HCT116 (cell line): Measurements from ENCODE around the gene CD24. TPM values are rescaled to one million over a fixed set of nuclear protein-coding genes. Genes with fewer than 3 reads are reported as not detected.
"Not testable (repeated sequence)": the region's sequence is repeated elsewhere in the genome, so short reads cannot be mapped to it uniquely, and the experiment has no call there.

Experiments
- ATAC-seq: fragments of 200-7000 bp; cut with Tn5 transposase; 2 replicates; pipeline ENCODE4 v1.9.1; 2020; ENCODE audit warnings: mild to moderate bottlenecking, moderate library complexity
- BruUV-seq: library from RNA; stranded (reverse); fragments of 400-500 nt; replicated peaks from 2 replicates; lab custom pipeline; 2021; lab: Mats Ljungman, UMichigan
- CTCF ChIA-PET: fragments of 300-600 bp; sonication (Branson Sonifier 250); formaldehyde crosslinking; loops from one replicate; lab custom pipeline; 2021; ENCODE audit warnings: antibody characterized with exemption; lab: Charles Lee
- POLR2A ChIA-PET: fragments of 300-600, 350-600 bp; sonication (Branson Sonifier 250); formaldehyde crosslinking; loops from one replicate; lab custom pipeline; 2021; ENCODE audit warnings: antibody characterized with exemption; lab: Charles Lee
- RAD21 ChIA-PET, 2 experiments: fragments of 300-600 bp; sonication (Branson Sonifier 250); formaldehyde crosslinking; loops; one replicate each; lab custom pipeline; 2023; ENCODE audit warnings: low total read pairs in 2 of 2; ENCODE audit not compliant: uncharacterized antibody in 2 of 2, unreplicated experiment in 2 of 2, low non-redundant PET in 1 of 2; lab: Charles Lee
- DNase-seq: peaks from one replicate; pipeline ENCODE4 v3.0.0-alpha.2; 2010; ENCODE audit warnings: low read depth, low spot score
- H2AFZ ChIP-seq: fragments of 200-600 bp; shearing (Covaris generic), sonication (generic); 2 replicates; pipeline ENCODE4 v1.6.1; 2017; ENCODE audit warnings: low read depth, mixed run types, mixed read lengths, antibody characterized with exemption, low read length; ENCODE audit not compliant: poor library complexity, severe bottlenecking
- H3K27ac ChIP-seq: 2 replicates; pipeline ENCODE4 v1.5.1; 2012; ENCODE audit warnings: low read depth, low read length
- H3K27me3 ChIP-seq: fragments of 200-600 bp; sonication (generic); 2 replicates; pipeline ENCODE4 v1.6.1; 2016; ENCODE audit warnings: mixed run types, low read length, mixed read lengths; ENCODE audit not compliant: insufficient read depth
- H3K36me3 ChIP-seq, 2 experiments: fragments of 200-500 bp in 1 of 2; fragments of 200-600 bp in 1 of 2; sonication (Bioruptor generic) in 1 of 2; sonication (generic) in 1 of 2; 2 replicates each; pipeline versions ENCODE4 v1.5.1 to v1.6.1; 2014 to 2016; ENCODE audit warnings: low read length in 2 of 2, inconsistent platforms in 1 of 2, mixed read lengths in 1 of 2, mixed run types in 1 of 2; ENCODE audit not compliant: insufficient read depth in 2 of 2, control insufficient read depth in 1 of 2
- H3K4me1 ChIP-seq, 2 experiments: fragments of 200-600 bp in 1 of 2; sonication (generic) in 1 of 2; 2 replicates each; pipeline versions ENCODE4 v1.5.1 to v1.6.1; 2012 to 2017; ENCODE audit warnings: low read length in 2 of 2, inconsistent platforms in 1 of 2, mild to moderate bottlenecking in 1 of 2, mixed read lengths in 1 of 2, mixed run types in 1 of 2, moderate library complexity in 1 of 2; ENCODE audit not compliant: insufficient read depth in 2 of 2, control insufficient read depth in 1 of 2
- H3K4me2 ChIP-seq: fragments of 200-600 bp; sonication (generic); 2 replicates; pipeline ENCODE4 v1.6.1; 2017; ENCODE audit warnings: mixed run types, low read length, mixed read lengths
- H3K4me3 ChIP-seq, 2 experiments: fragments of 200-600 bp in 1 of 2; sonication (generic) in 1 of 2; replicated peaks in 1 of 2; 2 replicates each; pipeline ENCODE4 v1.5.1; 2011 to 2016; ENCODE audit warnings: low read length in 2 of 2, control low read depth in 1 of 2, low read depth in 1 of 2, mild to moderate bottlenecking in 1 of 2, mixed read lengths in 1 of 2, mixed run types in 1 of 2
- H3K79me2 ChIP-seq: fragments of 200-600 bp; sonication (generic); 2 replicates; pipeline ENCODE4 v1.6.1; 2017; ENCODE audit warnings: mild to moderate bottlenecking, mixed run types, low read length, moderate library complexity, mixed read lengths; ENCODE audit not compliant: insufficient read depth
- H3K9ac ChIP-seq: fragments of 200-600 bp; sonication (generic); 2 replicates; pipeline ENCODE4 v1.6.1; 2016; ENCODE audit warnings: low read length, mixed read lengths
- H3K9me2 ChIP-seq: fragments of 200-600 bp; sonication (generic), shearing (Covaris generic); 2 replicates; pipeline ENCODE4 v1.6.1; 2017; ENCODE audit warnings: mixed run types, mild to moderate bottlenecking, moderate library complexity; ENCODE audit not compliant: insufficient read depth
- H3K9me3 ChIP-seq, 2 experiments: fragments of 200-500 bp in 1 of 2; fragments of 200-600 bp in 1 of 2; sonication (Bioruptor generic) in 1 of 2; sonication (generic) in 1 of 2; 2 replicates each; pipeline ENCODE4 v1.6.1; 2014 to 2017; ENCODE audit warnings: low read length in 2 of 2, mixed read lengths in 2 of 2, inconsistent platforms in 1 of 2, low read depth in 1 of 2, mild to moderate bottlenecking in 1 of 2, mixed run types in 1 of 2, moderate library complexity in 1 of 2; ENCODE audit not compliant: control insufficient read depth in 1 of 2, insufficient read depth in 1 of 2
- H4K20me1 ChIP-seq: fragments of 200-600 bp; sonication (generic), shearing (Covaris generic); 2 replicates; pipeline ENCODE4 v1.6.1; 2017; ENCODE audit warnings: mixed run types, mild to moderate bottlenecking, moderate library complexity; ENCODE audit not compliant: insufficient read depth
- CBX3 ChIP-seq: IDR thresholded peaks from 2 replicates; pipeline ENCODE4 v1.6.1; 2012; ENCODE audit warnings: low read depth
- REST ChIP-seq: IDR thresholded peaks from 2 replicates; pipeline ENCODE4 v1.6.1; 2012; ENCODE audit warnings: low read depth
- SIN3A ChIP-seq: IDR thresholded peaks from 2 replicates; pipeline ENCODE4 v1.6.1; 2012; ENCODE audit warnings: low read depth
- SP1 ChIP-seq: IDR thresholded peaks from 2 replicates; pipeline ENCODE4 v1.6.1; 2012; ENCODE audit warnings: low read depth
- TCF7L2 ChIP-seq: IDR thresholded peaks from 2 replicates; pipeline ENCODE4 v1.7.0; 2011; ENCODE audit warnings: borderline replicate concordance, inconsistent platforms; ENCODE audit not compliant: insufficient read depth, insufficient read length; ENCODE audit errors: extremely low read depth
- ZNF274 ChIP-seq: fragments of 200-500 bp; sonication (Bioruptor generic); IDR thresholded peaks from 2 replicates; pipeline ENCODE4 v1.6.1; 2014; ENCODE audit warnings: mild to moderate bottlenecking, low read depth, low read length, inconsistent platforms
- intact Hi-C: fragments of 100-400 bp; cut with micrococcal nuclease; formaldehyde crosslinking; loops from 2 replicates; pipeline ENCODE4 v1.10.0; 2022
- total RNA-seq: library from RNA; stranded (reverse); gene quantifications from one replicate; pipeline ENCODE4 v1.2.1, GENCODE V29; 2021; ENCODE audit not compliant: unreplicated experiment
- TF ChIP-seq, protein P1 (sequence below), 3 experiments: fragments of 200-600 bp in 1 of 3; sonication (generic) in 1 of 3; IDR thresholded peaks in 2 of 3; conservative IDR thresholded peaks in 1 of 3; 2 replicates each; pipeline ENCODE4 v1.5.1; 2012 to 2017; ENCODE audit warnings: low read depth in 2 of 3, low read length in 2 of 3, antibody characterized with exemption in 1 of 3, borderline replicate concordance in 1 of 3, control low read depth in 1 of 3, mild to moderate bottlenecking in 1 of 3, mixed read lengths in 1 of 3, mixed run types in 1 of 3, moderate library complexity in 1 of 3; ENCODE audit not compliant: insufficient read depth in 1 of 3

Gene CD24
- total RNA-seq, 1 experiment from 2014 or later = 7.3 TPM

- Histone ChIP-seq H2AFZ (no peak overlapping the region), H3K36me3 (no peaks in the 10 kb centered on the region), H3K4me2 (no peak overlapping the region), H3K27me3 (no peaks in the 10 kb centered on the region), H3K4me1 (peaks cover 10 to 16% of the 10 kb centered on the region in 2 experiments), H3K9me2 (no peaks in the 10 kb centered on the region), H3K9ac (no peak overlapping the region), H3K27ac (no peak overlapping the region)
- POLR2A ChIA-PET = no interaction called here
- no peak for DNase-seq
- TF ChIP-seq, protein P1, sequence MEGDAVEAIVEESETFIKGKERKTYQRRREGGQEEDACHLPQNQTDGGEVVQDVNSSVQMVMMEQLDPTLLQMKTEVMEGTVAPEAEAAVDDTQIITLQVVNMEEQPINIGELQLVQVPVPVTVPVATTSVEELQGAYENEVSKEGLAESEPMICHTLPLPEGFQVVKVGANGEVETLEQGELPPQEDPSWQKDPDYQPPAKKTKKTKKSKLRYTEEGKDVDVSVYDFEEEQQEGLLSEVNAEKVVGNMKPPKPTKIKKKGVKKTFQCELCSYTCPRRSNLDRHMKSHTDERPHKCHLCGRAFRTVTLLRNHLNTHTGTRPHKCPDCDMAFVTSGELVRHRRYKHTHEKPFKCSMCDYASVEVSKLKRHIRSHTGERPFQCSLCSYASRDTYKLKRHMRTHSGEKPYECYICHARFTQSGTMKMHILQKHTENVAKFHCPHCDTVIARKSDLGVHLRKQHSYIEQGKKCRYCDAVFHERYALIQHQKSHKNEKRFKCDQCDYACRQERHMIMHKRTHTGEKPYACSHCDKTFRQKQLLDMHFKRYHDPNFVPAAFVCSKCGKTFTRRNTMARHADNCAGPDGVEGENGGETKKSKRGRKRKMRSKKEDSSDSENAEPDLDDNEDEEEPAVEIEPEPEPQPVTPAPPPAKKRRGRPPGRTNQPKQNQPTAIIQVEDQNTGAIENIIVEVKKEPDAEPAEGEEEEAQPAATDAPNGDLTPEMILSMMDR (IDR thresholded peaks at IDR 0.05 in 2 of 3, conservative IDR thresholded peaks at IDR 0.05 in 1 of 3; ENCODE audit: borderline replicate concordance in 1 of 3, insufficient read depth in 1 of 3, low read depth in 2 of 3, low read length in 2 of 3) = no peak
- TF ChIP-seq SP1 (no peak), TCF7L2 (no peak), SIN3A (no peak), CBX3 (no peak), REST (no peak), ZNF274 (no peak)
- TF ChIP-seq, all 23 proteins: peak for 0
- H3K79me2 ChIP-seq = no peaks in the 10 kb centered on the region
- ChIA-PET RAD21 (no interaction called here), CTCF (no interaction called here)
- H3K4me3 ChIP-seq = no peak overlapping the region
- no peaks in the 10 kb centered on the region for H3K9me3 ChIP-seq
- no TSS peak for BruUV-seq
- no peaks in the 10 kb centered on the region for H4K20me1 ChIP-seq
- intact Hi-C loops = no loop called here
- no peak for ATAC-seq
Observed at GRCh38 chr6:107020239-107020638, 45.7 kb upstream of the CD24 start.

DNA sequence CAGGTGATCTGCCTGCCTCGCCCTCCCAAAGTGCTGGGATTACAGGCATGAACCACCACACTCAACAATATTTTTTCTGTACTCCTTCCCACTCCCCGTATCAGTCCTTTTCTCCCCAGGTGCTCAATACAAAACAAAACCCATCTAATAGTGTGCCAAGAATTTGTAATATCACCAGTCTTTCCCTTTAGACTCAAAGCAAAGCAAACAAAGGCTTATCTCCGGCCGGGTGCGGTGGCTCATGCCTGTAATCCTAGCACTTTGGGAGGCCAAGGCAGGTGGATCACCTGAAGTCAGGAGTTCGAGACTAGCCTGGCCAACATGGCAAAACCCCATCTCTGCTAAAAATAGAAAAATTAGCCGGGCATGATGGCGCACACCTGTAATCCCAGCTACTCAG, 45.1 kb upstream of the CD24 start:
- BruUV-seq, intact Hi-C loops: not testable (repeated sequence)

More for the DNA sequence above, 45.1 kb upstream of the CD24 start:
- H3K27me3 ChIP-seq, H4K20me1 ChIP-seq, ATAC-seq, CTCF ChIA-PET, DNase-seq, H3K9ac ChIP-seq, H3K9me2 ChIP-seq, POLR2A ChIA-PET, H3K79me2 ChIP-seq, RAD21 ChIA-PET, H3K9me3 ChIP-seq, H3K4me2 ChIP-seq, H3K36me3 ChIP-seq, H3K4me3 ChIP-seq, H2AFZ ChIP-seq, H3K27ac ChIP-seq: not testable (repeated sequence)
- H3K4me1 ChIP-seq = peaks cover 10 to 16% of the 10 kb centered on the region in 2 experiments
